Gastrocnemius medialis (tissue), 4 donors: ENCODE measurements around the gene BSN. TPM values are rescaled to one million over a fixed set of nuclear protein-coding genes. Genes with fewer than 3 reads are reported as not detected.

Source experiments
- ATAC-seq, 2 donors: fragments of 150-250 bp; one replicate each; pipeline ENCODE4 v1.9.1; 2016
- DNase-seq, 2 donors: peaks; one replicate each; pipeline ENCODE4 v3.0.0-alpha.2; 2019
- H3K27ac ChIP-seq, 4 donors: fragments of 200-600 bp; sonication (generic); 1 replicate in 1 of 4; 2 replicates in 3 of 4; pipeline ENCODE4 v1.5.1; 2016 to 2018; ENCODE audit warnings: mild to moderate bottlenecking in 2 of 4, moderate library complexity in 1 of 4
- H3K27me3 ChIP-seq, 3 donors: fragments of 200-600 bp; sonication (generic) in 2 of 3; 1 replicate in 1 of 3; 2 replicates in 2 of 3; pipeline versions ENCODE4 v1.5.1 to v1.6.0; 2016 to 2019; ENCODE audit warnings: mild to moderate bottlenecking in 1 of 3, moderate library complexity in 1 of 3
- H3K36me3 ChIP-seq, 2 donors: fragments of 200-600 bp; sonication (generic) in 1 of 2; one replicate each; pipeline ENCODE4 v1.5.1; 2017 to 2018
- H3K4me1 ChIP-seq, 2 donors: fragments of 200-600 bp; sonication (generic) in 1 of 2; one replicate each; pipeline ENCODE4 v1.5.1; 2016 to 2017; ENCODE audit warnings: mild to moderate bottlenecking in 2 of 2
- H3K4me3 ChIP-seq, 4 donors: fragments of 200-600 bp; sonication (generic) in 3 of 4; 1 replicate in 1 of 4; 2 replicates in 3 of 4; pipeline ENCODE4 v1.5.1; 2016 to 2019; ENCODE audit warnings: mild to moderate bottlenecking in 2 of 4
- H3K9me3 ChIP-seq, 3 donors: fragments of 200-600 bp; sonication (generic) in 2 of 3; 1 replicate in 1 of 3; 2 replicates in 2 of 3; pipeline ENCODE4 v1.5.1; 2016 to 2019
- CTCF ChIP-seq, 5 experiments: fragments of 450-650 bp in 3 of 5; fragments of 200-600 bp in 2 of 5; sonication (generic) in 2 of 5; IDR thresholded peaks in 4 of 5; conservative IDR thresholded peaks in 1 of 5; 1 replicate in 4 of 5; 2 replicates in 1 of 5; pipeline ENCODE4 v1.5.1; 2016 to 2019; ENCODE audit warnings: antibody characterized with exemption in 5 of 5, mild to moderate bottlenecking in 3 of 5, moderate library complexity in 3 of 5
- POLR2A ChIP-seq, 2 donors: fragments of 450-650 bp; IDR thresholded peaks; one replicate each; pipeline ENCODE4 v1.6.1; 2017; ENCODE audit warnings: antibody characterized with exemption in 2 of 2, mild to moderate bottlenecking in 2 of 2, moderate library complexity in 2 of 2
- in situ Hi-C, 4 donors: fragments of 200-750 bp; cut with MboI; loops; one replicate each; pipeline versions ENCODE4 v1.15.0 to v1.8.0; 2017; ENCODE audit warnings: low sequenced_read_pairs in 4 of 4
- intact Hi-C: fragments of 100-400 bp; cut with DNase I; formaldehyde crosslinking; loops from one replicate; pipeline ENCODE4 v1.15.1; 2023; ENCODE audit warnings: low total_unique reads
- total RNA-seq, 4 donors: library from RNA; depleted of rRNA; stranded (reverse); fragments of >200 nt; gene quantifications; one replicate each; pipeline versions ENCODE4 v1.1.0 to v1.2.3, GENCODE V29; 2016

Gene BSN
- total RNA-seq, 4 donors from 2014 or later: 0.10 to 0.24 (median 0.21) TPM

- H3K9me3 ChIP-seq: no peaks in the 10 kb centered on the region
- no peaks in the 10 kb centered on the region for H3K4me1 ChIP-seq
- no peak overlapping the region for H3K27ac ChIP-seq
- no peak overlapping the region for H3K4me3 ChIP-seq
- H3K27me3 ChIP-seq: no peaks in the 10 kb centered on the region
- DNase-seq: no peak
- intact Hi-C loops: no loop called here
- in situ Hi-C loops: no loop called here
- no peak for TF ChIP-seq CTCF (IDR thresholded peaks at IDR 0.05 in 4 of 5, conservative IDR thresholded peaks at IDR 0.05 in 1 of 5)
- TF ChIP-seq POLR2A (IDR thresholded peaks at IDR 0.05): no peak
- no peaks in the 10 kb centered on the region for H3K36me3 ChIP-seq
- ATAC-seq: no peak
Measured at GRCh38 chr3:49654955-49655556, 100.8 kb downstream of the BSN start.

GRCh38 chr3:49655731-49656285 is 101.5 kb downstream of the BSN start:
- no peak for DNase-seq
- no peak for ATAC-seq
- TF ChIP-seq CTCF (IDR thresholded peaks at IDR 0.05 in 4 of 5, conservative IDR thresholded peaks at IDR 0.05 in 1 of 5) (no peak), POLR2A (IDR thresholded peaks at IDR 0.05) (no peak)
- H3K27me3 ChIP-seq: no peaks in the 10 kb centered on the region
- no peak overlapping the region for H3K4me3 ChIP-seq
- H3K4me1 ChIP-seq: no peaks in the 10 kb centered on the region
- in situ Hi-C loops: no loop called here
- no peaks in the 10 kb centered on the region for H3K9me3 ChIP-seq
- H3K36me3 ChIP-seq: no peaks in the 10 kb centered on the region
- H3K27ac ChIP-seq: no peak overlapping the region
- intact Hi-C loops: no loop called here

GRCh38 chr3:49656541-49657112 is 102.3 kb downstream of the BSN start:
- in situ Hi-C loops: no loop called here
- H3K27me3 ChIP-seq: no peaks in the 10 kb centered on the region
- intact Hi-C loops: no loop called here
- no peak for DNase-seq
- no peak overlapping the region for H3K4me3 ChIP-seq
- ATAC-seq: no peak
- no peaks in the 10 kb centered on the region for H3K36me3 ChIP-seq
- no peaks in the 10 kb centered on the region for H3K9me3 ChIP-seq
- no peak overlapping the region for H3K27ac ChIP-seq
- no peaks in the 10 kb centered on the region for H3K4me1 ChIP-seq
- TF ChIP-seq CTCF (IDR thresholded peaks at IDR 0.05 in 4 of 5, conservative IDR thresholded peaks at IDR 0.05 in 1 of 5): no peak
- TF ChIP-seq POLR2A (IDR thresholded peaks at IDR 0.05): no peak

GRCh38 chr3:49657208-49657915 is 103.1 kb downstream of the BSN start:
- H3K4me1 ChIP-seq: no peaks in the 10 kb centered on the region
- H3K27ac ChIP-seq: no peak overlapping the region
- H3K36me3 ChIP-seq: no peaks in the 10 kb centered on the region
- in situ Hi-C loops: no loop called here
- ATAC-seq: no peak
- no peaks in the 10 kb centered on the region for H3K9me3 ChIP-seq
- no peak overlapping the region for H3K4me3 ChIP-seq
- intact Hi-C loops: no loop called here
- H3K27me3 ChIP-seq: no peaks in the 10 kb centered on the region
- DNase-seq: no peak
- TF ChIP-seq CTCF (IDR thresholded peaks at IDR 0.05 in 4 of 5, conservative IDR thresholded peaks at IDR 0.05 in 1 of 5): no peak
- TF ChIP-seq POLR2A (IDR thresholded peaks at IDR 0.05): no peak
